ENCODE measurements around the gene MBD3L2. TPM values are rescaled to one million over a fixed set of nuclear protein-coding genes. Genes with fewer than 3 reads are reported as not detected.
A peak's percentile ranks its signal among the peaks of the same experiment; 100 is the strongest.
"Not testable (repeated sequence)": the region's sequence is repeated elsewhere in the genome, so short reads cannot be mapped to it uniquely, and the experiment has no call there.

MBD3L2 gene
- total and polyA plus RNA-seq, 5 donors: not detected

- intact Hi-C loops (cut with DNase I); DNase-seq; H3K27me3 ChIP-seq (ENCODE audit: control insufficient read depth, insufficient read depth); H3K9me3 ChIP-seq (ENCODE audit: control insufficient read depth, low read length); H3K27ac ChIP-seq (ENCODE audit: low read length); ATAC-seq; H3K4me1 ChIP-seq (ENCODE audit: control insufficient read depth, insufficient read depth, low read length); H3K4me3 ChIP-seq (ENCODE audit: low read length): not testable (repeated sequence)
- WGBS: no CpG with 5 or more reads among the region's 1 CpG
These were observed 20.3 kb upstream of the MBD3L2 start for GRCh38 chr19:7028790-7029189.

- H3K27me3 ChIP-seq (ENCODE audit: control insufficient read depth, insufficient read depth); H3K27ac ChIP-seq (ENCODE audit: low read length); ATAC-seq; H3K4me1 ChIP-seq (ENCODE audit: control insufficient read depth, insufficient read depth, low read length); DNase-seq; H3K4me3 ChIP-seq (ENCODE audit: low read length); intact Hi-C loops (cut with DNase I); H3K9me3 ChIP-seq (ENCODE audit: control insufficient read depth, low read length): not testable (repeated sequence)
- WGBS: no CpG with 5 or more reads among the region's 9 CpGs
These were observed 18.8 kb upstream of the MBD3L2 start, which contains the start of gene MBD3L5 for GRCh38 chr19:7030278-7030677. Gene MBD3L5 (plus strand): TSS chr19:7030578. CDS start chr19:7030612, 34 bp downstream.

- H3K4me3 ChIP-seq (ENCODE audit: low read length); H3K27ac ChIP-seq (ENCODE audit: low read length); ATAC-seq; H3K27me3 ChIP-seq (ENCODE audit: control insufficient read depth, insufficient read depth); DNase-seq; intact Hi-C loops (cut with DNase I); H3K4me1 ChIP-seq (ENCODE audit: control insufficient read depth, insufficient read depth, low read length); H3K9me3 ChIP-seq (ENCODE audit: control insufficient read depth, low read length): not testable (repeated sequence)
- WGBS: no CpG with 5 or more reads among the region's 9 CpGs
These were observed 9.0 kb upstream of the MBD3L2 start, which contains the start of gene MBD3L4 for GRCh38 chr19:7040079-7040478. Gene MBD3L4 (minus strand): TSS chr19:7040179. CDS start chr19:7040144, 35 bp downstream.

- H3K4me3 ChIP-seq (ENCODE audit: low read length); H3K27me3 ChIP-seq (ENCODE audit: control insufficient read depth, insufficient read depth); H3K27ac ChIP-seq (ENCODE audit: low read length); H3K9me3 ChIP-seq (ENCODE audit: control insufficient read depth, low read length); intact Hi-C loops (cut with DNase I); DNase-seq; H3K4me1 ChIP-seq (ENCODE audit: control insufficient read depth, insufficient read depth, low read length); ATAC-seq: not testable (repeated sequence)
- WGBS: no CpG with 5 or more reads among the region's 2 CpGs
These were observed 7.6 kb upstream of the MBD3L2 start for GRCh38 chr19:7041563-7041962.

GRCh38 chr19:7051421-7051820 is 2.3 kb downstream of the MBD3L2 start:
- H3K4me3 ChIP-seq (ENCODE audit: low read length); intact Hi-C loops (cut with DNase I); H3K4me1 ChIP-seq (ENCODE audit: control insufficient read depth, insufficient read depth, low read length); H3K9me3 ChIP-seq (ENCODE audit: control insufficient read depth, low read length); ATAC-seq; H3K27ac ChIP-seq (ENCODE audit: low read length); H3K27me3 ChIP-seq (ENCODE audit: control insufficient read depth, insufficient read depth): not testable (repeated sequence)
- DNase-seq: peak in 1 of 3 donors; percentile 30
- WGBS: 89% methylated on average over 2 of the region's 5 CpGs

GRCh38 chr19:7052896-7053295 is 3.8 kb downstream of the MBD3L2 start:
- ATAC-seq; H3K4me1 ChIP-seq (ENCODE audit: control insufficient read depth, insufficient read depth, low read length); H3K4me3 ChIP-seq (ENCODE audit: low read length); H3K27me3 ChIP-seq (ENCODE audit: control insufficient read depth, insufficient read depth); H3K27ac ChIP-seq (ENCODE audit: low read length); intact Hi-C loops (cut with DNase I); H3K9me3 ChIP-seq (ENCODE audit: control insufficient read depth, low read length); DNase-seq: not testable (repeated sequence)
- WGBS: 83% methylated on average over 7 of the region's 7 CpGs

- H3K9me3 ChIP-seq (ENCODE audit: control insufficient read depth, low read length); H3K27me3 ChIP-seq (ENCODE audit: control insufficient read depth, insufficient read depth); H3K4me1 ChIP-seq (ENCODE audit: control insufficient read depth, insufficient read depth, low read length); H3K4me3 ChIP-seq (ENCODE audit: low read length); H3K27ac ChIP-seq (ENCODE audit: low read length); ATAC-seq; intact Hi-C loops (cut with DNase I); DNase-seq: not testable (repeated sequence)
- 95% methylated on average over 12 of the region's 14 CpGs for WGBS
These were observed 5.7 kb downstream of the MBD3L2 start for GRCh38 chr19:7054635-7055368.

GRCh38 chr19:7055679-7056078 is 6.6 kb downstream of the MBD3L2 start:
- H3K27ac ChIP-seq (ENCODE audit: low read length); ATAC-seq; H3K4me1 ChIP-seq (ENCODE audit: control insufficient read depth, insufficient read depth, low read length); DNase-seq; H3K9me3 ChIP-seq (ENCODE audit: control insufficient read depth, low read length); intact Hi-C loops (cut with DNase I); H3K27me3 ChIP-seq (ENCODE audit: control insufficient read depth, insufficient read depth); H3K4me3 ChIP-seq (ENCODE audit: low read length): not testable (repeated sequence)
- WGBS: 90% methylated on average over 12 of the region's 14 CpGs

- DNase-seq; ATAC-seq; H3K27me3 ChIP-seq (ENCODE audit: control insufficient read depth, insufficient read depth); intact Hi-C loops (cut with DNase I); H3K4me1 ChIP-seq (ENCODE audit: control insufficient read depth, insufficient read depth, low read length); H3K27ac ChIP-seq (ENCODE audit: low read length); H3K9me3 ChIP-seq (ENCODE audit: control insufficient read depth, low read length); H3K4me3 ChIP-seq (ENCODE audit: low read length): not testable (repeated sequence)
- WGBS: 81% methylated on average over 8 of the region's 16 CpGs
These were observed 7.2 kb downstream of the MBD3L2 start for GRCh38 chr19:7056371-7056770.

GRCh38 chr19:7058576-7058975 is 9.5 kb downstream of the MBD3L2 start, which contains the start of gene MBD3L3:
Gene MBD3L3 (minus strand): TSS chr19:7058676. CDS start chr19:7058605, 71 bp downstream.
- H3K9me3 ChIP-seq (ENCODE audit: control insufficient read depth, low read length); intact Hi-C loops (cut with DNase I); H3K27ac ChIP-seq (ENCODE audit: low read length); H3K4me1 ChIP-seq (ENCODE audit: control insufficient read depth, insufficient read depth, low read length); DNase-seq; ATAC-seq; H3K27me3 ChIP-seq (ENCODE audit: control insufficient read depth, insufficient read depth); H3K4me3 ChIP-seq (ENCODE audit: low read length): not testable (repeated sequence)
- WGBS: no CpG with 5 or more reads among the region's 8 CpGs

GRCh38 chr19:7059977-7060376 is 10.9 kb downstream of the MBD3L2 start:
- H3K9me3 ChIP-seq (ENCODE audit: control insufficient read depth, low read length); H3K27me3 ChIP-seq (ENCODE audit: control insufficient read depth, insufficient read depth); H3K27ac ChIP-seq (ENCODE audit: low read length); intact Hi-C loops (cut with DNase I); DNase-seq; H3K4me3 ChIP-seq (ENCODE audit: low read length); ATAC-seq; H3K4me1 ChIP-seq (ENCODE audit: control insufficient read depth, insufficient read depth, low read length): not testable (repeated sequence)
- 49% methylated on average over 1 of the region's 2 CpGs for WGBS

All from right cardiac atrium (tissue), 5 donors.